Thoracic aorta (tissue), 2 donors: ENCODE data around the gene CYP2F1. TPM values are rescaled to one million over a fixed set of nuclear protein-coding genes. Genes with fewer than 3 reads are reported as not detected.

Experiments used
- ATAC-seq: fragments of 150-250 bp; one replicate; pipeline ENCODE4 v1.8.0; 2017; ENCODE audit warnings: low read depth; ENCODE audit not compliant: insufficient number of reproducible peaks, low FRiP score
- DNase-seq: peaks from one replicate; pipeline ENCODE4 v3.0.0-alpha.2; 2020; ENCODE audit warnings: low spot score
- H3K27ac ChIP-seq, 2 donors: fragments of 200-600 bp; sonication (generic); 1 replicate in 1 of 2; 2 replicates in 1 of 2; pipeline ENCODE4 v1.5.1; 2016; ENCODE audit warnings: mild to moderate bottlenecking in 2 of 2, moderate library complexity in 2 of 2
- H3K27me3 ChIP-seq: fragments of 200-600 bp; sonication (generic); replicated peaks from 2 replicates; pipeline ENCODE4 v1.6.0; 2016; ENCODE audit warnings: mild to moderate bottlenecking; ENCODE audit not compliant: insufficient read depth
- H3K36me3 ChIP-seq: fragments of 200-600 bp; sonication (generic); one replicate; pipeline ENCODE4 v1.5.1; 2016
- H3K4me1 ChIP-seq, 2 donors: fragments of 200-600 bp; sonication (generic); 1 replicate in 1 of 2; 2 replicates in 1 of 2; pipeline versions ENCODE4 v1.5.1 to v1.6.0; 2016; ENCODE audit warnings: low read depth in 2 of 2, mild to moderate bottlenecking in 1 of 2; ENCODE audit not compliant: control insufficient read depth in 1 of 2
- H3K4me3 ChIP-seq: fragments of 200-600 bp; sonication (generic); 2 replicates; pipeline ENCODE4 v1.5.1; 2016; ENCODE audit warnings: mild to moderate bottlenecking
- H3K9me3 ChIP-seq: fragments of 200-600 bp; sonication (generic); 2 replicates; pipeline ENCODE4 v1.5.1; 2016
- CTCF ChIP-seq: fragments of 200-600 bp; sonication (generic); IDR thresholded peaks from one replicate; pipeline ENCODE4 v1.5.1; 2019; ENCODE audit warnings: antibody characterized with exemption
- total RNA-seq, 2 donors: library from RNA; depleted of rRNA; stranded (reverse); fragments of >200 nt; gene quantifications; one replicate each; pipeline versions ENCODE4 v1.1.0 to v1.2.3, GENCODE V29; 2016

Gene CYP2F1
- not detected for total RNA-seq

- no peak for TF ChIP-seq CTCF
- ATAC-seq (no peak), DNase-seq (no peak)
- Histone ChIP-seq H3K4me3 (no peak within 1 kb of the TSS), H3K4me1 (no peaks in the 10 kb centered on the region), H3K36me3 (no peaks in the 10 kb centered on the region), H3K27me3 (no peaks in the 10 kb centered on the region), H3K27ac (no peak within 1 kb of the TSS), H3K9me3 (no peaks in the 10 kb centered on the region)
Observed at GRCh38 chr19:41114132-41114531, at the start of gene CYP2F1. Gene CYP2F1 (plus strand): TSS chr19:41114432. CDS start chr19:41116189, 1,757 bp downstream.

- ATAC-seq, result no peak
Observed at GRCh38 chr19:41064974-41065569, 49.2 kb upstream of the CYP2F1 start.

GRCh38 chr19:41076286-41076685 lies 37.9 kb upstream of the CYP2F1 start:
- DNase-seq, result no peak
- H3K36me3 ChIP-seq, result no peaks in the 10 kb centered on the region
- H3K27ac ChIP-seq, result no peak overlapping the region
- H3K27me3 ChIP-seq, result no peaks in the 10 kb centered on the region
- H3K9me3 ChIP-seq, result peaks cover 5% of the 10 kb centered on the region
- ATAC-seq, result no peak
- TF ChIP-seq CTCF, result no peak
- no peak overlapping the region for H3K4me3 ChIP-seq
- no peaks in the 10 kb centered on the region for H3K4me1 ChIP-seq

More at GRCh38 chr19:41064974-41065569, 49.2 kb upstream of the CYP2F1 start:
- no peak for TF ChIP-seq CTCF
- H3K27me3 ChIP-seq, result no peaks in the 10 kb centered on the region
- no peak overlapping the region for H3K4me3 ChIP-seq
- H3K9me3 ChIP-seq, result no peaks in the 10 kb centered on the region
- no peaks in the 10 kb centered on the region for H3K4me1 ChIP-seq
- no peak overlapping the region for H3K27ac ChIP-seq
- no peak for DNase-seq
- H3K36me3 ChIP-seq, result no peaks in the 10 kb centered on the region

GRCh38 chr19:41083516-41083915 lies 30.7 kb upstream of the CYP2F1 start:
- Histone ChIP-seq H3K36me3 (no peaks in the 10 kb centered on the region), H3K27ac (no peak overlapping the region), H3K27me3 (no peaks in the 10 kb centered on the region), H3K4me1 (no peaks in the 10 kb centered on the region), H3K4me3 (no peak overlapping the region), H3K9me3 (peaks cover 5% of the 10 kb centered on the region)
- no peak for DNase-seq
- no peak for TF ChIP-seq CTCF
- ATAC-seq, result no peak

GRCh38 chr19:41085748-41086415 lies 28.4 kb upstream of the CYP2F1 start:
- H3K27me3 ChIP-seq, result no peaks in the 10 kb centered on the region
- TF ChIP-seq CTCF, result no peak
- H3K4me3 ChIP-seq, result no peak overlapping the region
- DNase-seq (no peak), ATAC-seq (no peak)
- H3K36me3 ChIP-seq, result no peaks in the 10 kb centered on the region
- no peak overlapping the region for H3K27ac ChIP-seq
- no peaks in the 10 kb centered on the region for H3K4me1 ChIP-seq
- H3K9me3 ChIP-seq, result no peaks in the 10 kb centered on the region
